ENCODE measurements around the gene RSPH10B2. TPM values are rescaled to one million over a fixed set of nuclear protein-coding genes. Genes with fewer than 3 reads are reported as not detected.

RSPH10B2 gene
- total RNA-seq, 1 experiment from 2014 or later = 0.33 TPM

- H2AFZ ChIP-seq (ENCODE audit: low read length) = no peak overlapping the region
These were observed 47.8 kb upstream of the RSPH10B2 start for GRCh38 chr7:6705959-6706665.

More at GRCh38 chr7:6705959-6706665, 47.8 kb upstream of the RSPH10B2 start:
- Mint-ChIP-seq H3K4me3 (peak overlapping the region; percentile 87 to 92), H3K9me3 (peaks cover 19 to 64% of the 10 kb centered on the region in 2 experiments), H3K27me3 (ENCODE audit: low read depth) (peaks cover 28% of the 10 kb centered on the region), H3K27ac (peak overlapping the region in 2 of 3 experiments; percentile 61 to 94; a peak in 3 of 7 replicates), H3K36me3 (ENCODE audit: insufficient read depth in 1 of 3, low read depth in 3 of 3) (peaks cover 24 to 40% (median 40%) of the 10 kb centered on the region in 3 experiments), H3K4me1 (peaks cover 15 to 20% of the 10 kb centered on the region in 2 experiments)
- Histone ChIP-seq H2BK20ac (ENCODE audit: low read depth, low read length, poor library complexity, severe bottlenecking) (no peak overlapping the region), H3K27ac (ENCODE audit: insufficient read length, low read depth, low read length) (no peak overlapping the region), H3K14ac (ENCODE audit: insufficient read depth, low read length) (peak overlapping the region; percentile 60; the same call in 1 of the 2 replicates), H3K27me3 (ENCODE audit: insufficient read depth, low read length) (no peaks in the 10 kb centered on the region), H3K4ac (ENCODE audit: low read depth, low read length) (no peak overlapping the region), H3K9ac (ENCODE audit: extremely low read depth, insufficient read length, low read length) (peak overlapping the region; percentile 41), H3K79me2 (ENCODE audit: insufficient read depth, low read length) (peaks cover 25% of the 10 kb centered on the region; the same call in 1 of the 2 replicates), H4K91ac (ENCODE audit: insufficient read length, low read depth, low read length) (no peak overlapping the region), H3K9me3 (ENCODE audit: control insufficient read depth, low read depth, low read length) (no peaks in the 10 kb centered on the region), H3K23ac (ENCODE audit: insufficient read length, low read depth, low read length) (no peak overlapping the region), H3K4me1 (ENCODE audit: insufficient read depth, low read length) (peaks cover 2% of the 10 kb centered on the region; the same call in 1 of the 2 replicates), H4K8ac (replicated peaks; ENCODE audit: insufficient read length, low read depth, low read length) (no peak overlapping the region), H3K79me1 (ENCODE audit: insufficient read depth, low read depth, low read length, poor library complexity, severe bottlenecking) (peaks cover 8% of the 10 kb centered on the region), H2BK120ac (ENCODE audit: low read depth, low read length, poor library complexity, severe bottlenecking) (no peak overlapping the region), H3T11ph (ENCODE audit: low read length) (no peak overlapping the region), H3K56ac (ENCODE audit: insufficient read length, low read depth, low read length) (no peak overlapping the region), H4K20me1 (ENCODE audit: control insufficient read depth, insufficient read depth, insufficient read length) (no peaks in the 10 kb centered on the region), H4K5ac (ENCODE audit: insufficient read length, low read depth, low read length) (no peak overlapping the region), H2BK15ac (ENCODE audit: low read depth, low read length) (no peak overlapping the region), H2AK5ac (ENCODE audit: insufficient read length, low read length) (no peak overlapping the region), H2BK12ac (ENCODE audit: insufficient read length, low read depth, low read length) (no peak overlapping the region), H3K18ac (ENCODE audit: insufficient read length, low read depth, low read length) (no peak overlapping the region), H3K23me2 (ENCODE audit: insufficient read length, low read depth, low read length, poor library complexity, severe bottlenecking) (peaks cover 8% of the 10 kb centered on the region), H2BK5ac (ENCODE audit: insufficient read length, low read length) (no peak overlapping the region), H3K4me2 (ENCODE audit: insufficient read depth, insufficient read length, low read length) (peak overlapping the region; percentile 93)
- WGBS (ENCODE audit: extremely low coverage, insufficient read length, low lambda C conversion rate) = no CpG with 5 or more reads among the region's 47 CpGs
- no peak for TF ChIP-seq CTCF (conservative IDR thresholded peaks at IDR 0.05)
- DNase-seq = peak; percentile 35

Measured in H9 (cell line).